HG03135 (cell line): ENCODE results near the gene AKAP13.

Experiments used
- ATAC-seq: cut with Tn5 transposase; IDR thresholded peaks from one replicate; pipeline ENCODE4 v1.9.1; 2021; ENCODE audit warnings: mild to moderate bottlenecking, moderate library complexity; ENCODE audit not compliant: unreplicated experiment

The AKAP13 gene

DNA sequence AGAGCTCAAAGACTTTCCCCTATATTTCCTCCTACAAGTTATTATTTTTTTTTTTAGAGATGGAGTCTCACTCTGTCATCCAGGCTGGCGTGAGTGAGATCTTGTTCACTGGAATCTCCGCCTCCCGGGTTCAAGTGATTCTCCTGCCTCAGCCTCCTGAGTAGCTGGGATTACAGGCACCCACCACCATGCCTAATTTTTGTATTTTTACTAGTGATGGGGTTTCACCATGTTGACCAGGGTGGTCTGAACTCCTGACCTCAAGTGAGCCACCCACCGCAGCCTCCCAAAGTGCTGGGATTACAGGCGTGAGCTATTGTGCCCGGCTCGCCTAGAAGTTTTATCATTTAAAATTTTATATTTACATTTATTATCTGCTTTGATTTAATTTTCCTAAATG is 5.9 kb downstream of the AKAP13 start:
- no peak for ATAC-seq

DNA sequence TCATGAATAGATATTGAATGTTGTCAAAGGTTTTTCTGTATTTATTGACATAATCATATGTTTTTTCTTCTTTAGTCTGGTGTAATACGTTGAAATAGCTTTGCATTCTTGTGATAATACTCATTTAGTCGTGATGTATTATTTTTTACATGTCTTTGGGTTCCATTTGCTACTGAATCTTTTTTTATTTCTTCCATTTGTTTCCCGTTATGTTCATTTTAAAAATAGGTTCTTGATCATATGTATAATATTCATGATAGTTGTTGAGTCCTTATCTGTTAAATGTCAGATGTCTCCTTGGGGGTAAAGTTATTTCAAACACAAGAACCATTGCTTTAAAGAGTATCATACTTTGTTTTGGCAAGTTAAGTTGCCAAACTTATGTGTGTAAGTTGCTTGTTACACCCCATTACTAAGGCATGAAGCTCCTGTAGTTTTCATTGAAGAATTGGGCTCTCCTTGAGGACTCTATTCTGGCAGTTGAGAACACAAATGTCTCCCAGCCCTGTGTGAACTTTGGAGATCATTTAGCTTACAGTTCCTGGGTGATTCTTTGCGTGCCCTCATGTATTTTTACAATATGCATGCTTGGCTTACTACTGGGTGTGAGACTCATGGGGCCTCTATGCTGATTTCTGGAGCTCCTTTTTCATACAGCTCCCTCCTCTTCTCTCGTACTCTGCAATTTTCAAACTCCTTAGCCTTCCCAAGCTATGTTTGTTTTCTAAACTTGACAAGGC is 8.3 kb downstream of the AKAP13 start:
- ATAC-seq: no peak

GRCh38 chr15:85389306-85389650 is 8.9 kb downstream of the AKAP13 start:
- ATAC-seq: no peak

DNA sequence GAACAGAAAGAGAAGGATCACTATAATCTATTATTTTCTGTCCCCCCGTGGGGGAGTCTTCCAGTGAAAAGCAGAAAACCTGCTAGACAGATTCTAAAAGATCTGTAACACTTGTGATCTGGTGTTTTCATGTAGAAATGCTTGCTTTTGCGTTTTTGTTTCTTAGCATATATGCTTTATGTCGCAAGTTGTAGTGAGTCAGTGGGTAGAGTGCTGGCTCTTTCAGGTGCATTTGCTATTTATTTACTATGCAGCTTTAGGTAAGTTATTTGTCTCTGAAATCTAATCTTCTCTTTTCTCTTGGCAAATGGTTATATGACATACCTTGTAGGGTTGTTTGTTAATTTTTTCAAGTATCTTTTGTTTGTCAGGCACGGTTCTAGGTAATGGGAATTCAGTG is 9.4 kb downstream of the AKAP13 start:
- no peak for ATAC-seq

GRCh38 chr15:85393210-85393609 is 12.8 kb downstream of the AKAP13 start:
- no peak for ATAC-seq

- ATAC-seq: no peak
Measured at GRCh38 chr15:85394554-85395333, 14.3 kb downstream of the AKAP13 start.

DNA sequence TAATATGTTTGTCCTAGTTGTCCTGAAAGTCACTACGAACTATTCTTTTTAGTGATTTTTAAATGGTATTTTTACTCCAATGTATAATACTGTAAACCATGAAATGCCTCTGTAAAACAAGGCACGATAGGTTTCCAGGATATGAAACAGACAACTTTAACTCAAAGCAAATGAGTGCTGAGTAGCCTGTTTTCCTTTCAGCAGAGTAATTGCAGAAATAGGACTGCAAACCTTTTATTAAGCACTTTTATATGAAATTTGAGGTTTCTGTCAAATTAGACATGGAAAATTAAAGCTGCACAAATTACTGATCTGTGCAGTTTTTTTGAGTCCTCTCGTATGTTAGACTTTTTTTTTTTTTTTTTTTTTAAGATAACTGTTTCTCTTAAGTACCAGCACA is 16.2 kb downstream of the AKAP13 start:
- no peak for ATAC-seq

GRCh38 chr15:85397151-85397550 is 16.7 kb downstream of the AKAP13 start:
- ATAC-seq: no peak

- no peak for ATAC-seq
Measured at GRCh38 chr15:85397926-85398325, 17.5 kb downstream of the AKAP13 start.

DNA sequence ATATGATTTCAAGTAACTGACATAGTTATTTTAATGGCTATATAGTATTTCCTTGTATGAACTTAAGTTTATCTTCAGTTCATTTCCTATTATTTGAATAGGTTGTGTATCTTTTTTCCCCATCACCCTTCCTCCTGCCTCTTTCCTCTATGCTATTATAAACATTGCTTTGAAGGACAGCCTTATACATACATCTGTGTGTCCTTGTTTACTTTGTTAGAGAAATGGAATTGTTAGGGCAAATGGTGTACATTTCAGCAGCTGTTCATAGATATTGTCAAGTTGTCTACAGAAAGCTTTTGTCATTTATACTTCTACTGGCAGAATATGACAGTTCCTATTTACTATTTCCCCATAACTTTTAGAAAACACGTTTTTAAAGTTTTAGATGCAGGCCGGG is 18.4 kb downstream of the AKAP13 start:
- ATAC-seq: no peak

- no peak for ATAC-seq
Measured at GRCh38 chr15:85399627-85400026, 19.2 kb downstream of the AKAP13 start.

DNA sequence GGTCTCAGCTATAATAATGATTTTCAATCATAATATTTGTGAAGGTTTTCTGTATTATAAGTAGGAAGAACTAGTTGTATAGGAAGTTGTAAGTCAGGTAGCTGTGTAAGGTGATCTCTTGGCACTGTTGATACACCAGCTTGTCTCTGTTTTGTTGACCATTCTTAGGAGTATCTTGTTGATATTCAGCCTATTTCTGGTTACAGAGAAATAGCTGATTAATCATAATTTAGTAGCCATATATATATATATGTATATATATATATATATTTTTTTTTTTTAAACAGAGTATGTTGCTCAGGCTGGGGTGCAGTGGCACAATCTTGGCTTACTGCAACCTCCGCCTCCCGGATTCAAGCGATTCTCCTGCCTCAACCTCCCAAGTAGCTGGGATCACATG is 20.2 kb downstream of the AKAP13 start:
- no peak for ATAC-seq

DNA sequence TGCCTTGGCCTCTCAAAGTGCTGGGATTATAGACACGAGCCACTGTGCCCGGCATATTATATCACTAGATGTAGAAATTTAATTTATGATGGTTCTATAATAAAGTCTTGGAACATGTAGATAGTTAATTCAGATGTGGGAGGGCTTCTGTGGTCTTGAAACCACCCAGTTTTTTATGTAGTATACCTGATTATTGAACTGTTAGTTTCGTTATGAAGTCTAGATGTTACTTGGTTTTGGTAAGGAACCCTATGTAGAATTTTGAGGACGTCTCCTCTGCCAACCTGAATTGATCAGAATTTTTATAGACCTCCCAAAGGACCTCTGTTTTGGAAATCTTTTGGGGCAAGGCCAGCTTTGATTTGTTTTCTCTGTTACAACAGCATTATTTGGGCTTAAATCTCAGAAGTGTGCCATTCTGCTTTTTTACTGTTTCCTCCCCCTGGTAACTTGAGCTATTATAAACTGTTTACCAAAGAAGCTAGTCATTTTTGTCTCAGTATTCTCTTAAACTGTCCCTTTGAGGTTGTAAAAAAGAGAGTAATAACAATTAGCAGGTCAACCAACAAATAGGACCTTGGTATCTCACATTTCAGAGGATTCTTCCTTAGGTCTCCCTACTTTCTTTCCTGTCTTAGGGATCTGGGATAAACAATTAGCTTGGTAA is 20.8 kb downstream of the AKAP13 start:
- peak; percentile 57 for ATAC-seq

- no peak for ATAC-seq
Measured at GRCh38 chr15:85402195-85402881, 21.9 kb downstream of the AKAP13 start.

DNA sequence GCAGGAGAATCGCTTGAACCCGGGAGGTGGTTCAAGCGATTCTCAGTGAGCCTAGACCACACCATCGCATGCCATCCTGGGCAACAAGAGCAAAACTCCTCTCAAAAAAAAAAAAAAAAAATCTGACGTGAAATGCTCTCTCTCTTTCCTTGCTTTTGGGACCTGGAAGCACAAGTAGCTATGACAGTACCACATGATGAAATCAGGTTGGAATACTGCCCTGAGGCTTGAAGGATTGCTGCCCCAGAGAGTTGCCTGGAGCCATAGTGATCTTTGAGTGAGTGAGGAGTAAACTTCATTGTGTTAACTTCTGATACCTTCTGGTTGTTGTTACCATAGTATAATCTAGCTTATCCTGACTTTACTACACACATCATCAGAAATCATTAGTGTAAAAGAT is 23.3 kb downstream of the AKAP13 start:
- no peak for ATAC-seq

DNA sequence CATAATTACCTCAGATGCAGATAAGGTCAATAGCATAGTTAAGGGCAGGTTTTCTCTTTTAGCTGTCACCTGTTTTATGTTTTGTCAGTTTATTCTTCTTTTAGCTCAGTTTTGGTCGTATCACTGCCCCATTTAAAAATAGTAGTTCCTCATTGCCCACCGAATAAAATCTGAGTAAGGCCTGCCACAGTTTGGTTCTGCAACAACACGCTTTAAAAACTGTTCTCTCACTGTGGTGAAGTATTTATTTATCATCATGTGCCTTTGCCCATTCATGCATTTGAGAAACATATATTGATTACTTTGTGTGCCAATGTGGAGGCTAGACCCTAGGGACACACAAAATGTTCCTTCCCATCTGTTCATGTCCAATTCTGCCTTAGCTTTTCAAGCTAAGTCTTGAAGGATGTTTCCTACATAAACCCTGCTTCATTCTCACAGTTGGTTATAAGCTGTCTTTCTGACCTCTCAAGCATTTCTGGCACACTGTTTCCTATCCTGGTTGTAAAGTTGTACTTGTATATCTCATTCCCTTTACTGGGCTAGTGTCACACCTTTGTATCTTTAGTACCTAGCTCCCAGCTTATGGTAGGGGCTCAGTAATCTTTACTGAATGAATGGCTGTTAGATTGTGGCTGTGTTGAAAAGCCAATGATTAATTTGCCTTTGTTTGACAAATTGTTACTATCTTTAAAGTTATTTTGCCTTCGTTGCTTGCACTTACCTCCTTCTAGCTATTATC is 23.9 kb downstream of the AKAP13 start:
- ATAC-seq: no peak

DNA sequence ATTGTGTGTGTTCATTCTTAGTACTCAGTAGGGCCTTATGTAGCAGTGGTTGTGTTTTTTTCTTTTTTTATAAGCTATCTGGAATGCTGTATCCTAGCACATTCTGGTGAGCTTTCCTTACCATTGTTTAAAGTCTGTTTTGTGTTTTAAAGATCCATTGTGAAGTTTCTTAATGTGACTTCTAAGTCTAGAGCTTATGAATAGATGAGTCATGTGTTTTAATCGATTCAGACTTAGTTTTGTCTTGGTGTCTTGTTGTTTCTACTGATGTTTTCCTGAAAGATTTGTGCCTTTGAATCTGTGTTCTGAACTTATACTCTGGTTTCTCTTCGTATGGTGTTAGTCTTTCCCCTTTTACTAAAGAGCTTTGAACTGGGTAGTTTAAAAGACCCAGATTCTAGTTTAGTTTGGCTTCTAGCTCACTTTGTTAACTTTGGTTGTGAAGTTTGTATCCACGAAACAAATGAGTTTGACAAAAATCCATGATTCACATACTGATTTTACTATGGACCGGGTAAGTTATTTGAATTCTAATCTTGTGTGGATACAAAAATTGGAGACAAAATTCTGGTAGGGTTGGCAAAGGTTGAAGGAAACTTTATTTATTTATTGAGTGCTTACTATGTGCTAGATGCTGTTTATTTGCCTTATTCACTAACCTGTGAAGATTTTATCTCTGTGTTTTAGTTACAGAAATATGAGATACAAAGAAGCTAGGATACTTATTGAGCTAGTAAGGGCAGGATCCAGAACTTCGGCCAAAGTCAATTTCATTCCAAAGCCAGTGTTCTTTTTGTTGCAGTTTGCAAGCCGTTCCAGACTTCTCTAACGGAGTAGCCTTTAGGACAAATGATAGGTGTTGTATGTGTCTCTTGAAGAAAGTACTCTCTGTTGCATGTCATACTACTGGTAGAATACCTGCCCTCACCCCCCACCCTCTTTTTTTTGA is 24.8 kb downstream of the AKAP13 start:
- no peak for ATAC-seq

GRCh38 chr15:85406916-85407315 is 26.5 kb downstream of the AKAP13 start:
- ATAC-seq: no peak

DNA sequence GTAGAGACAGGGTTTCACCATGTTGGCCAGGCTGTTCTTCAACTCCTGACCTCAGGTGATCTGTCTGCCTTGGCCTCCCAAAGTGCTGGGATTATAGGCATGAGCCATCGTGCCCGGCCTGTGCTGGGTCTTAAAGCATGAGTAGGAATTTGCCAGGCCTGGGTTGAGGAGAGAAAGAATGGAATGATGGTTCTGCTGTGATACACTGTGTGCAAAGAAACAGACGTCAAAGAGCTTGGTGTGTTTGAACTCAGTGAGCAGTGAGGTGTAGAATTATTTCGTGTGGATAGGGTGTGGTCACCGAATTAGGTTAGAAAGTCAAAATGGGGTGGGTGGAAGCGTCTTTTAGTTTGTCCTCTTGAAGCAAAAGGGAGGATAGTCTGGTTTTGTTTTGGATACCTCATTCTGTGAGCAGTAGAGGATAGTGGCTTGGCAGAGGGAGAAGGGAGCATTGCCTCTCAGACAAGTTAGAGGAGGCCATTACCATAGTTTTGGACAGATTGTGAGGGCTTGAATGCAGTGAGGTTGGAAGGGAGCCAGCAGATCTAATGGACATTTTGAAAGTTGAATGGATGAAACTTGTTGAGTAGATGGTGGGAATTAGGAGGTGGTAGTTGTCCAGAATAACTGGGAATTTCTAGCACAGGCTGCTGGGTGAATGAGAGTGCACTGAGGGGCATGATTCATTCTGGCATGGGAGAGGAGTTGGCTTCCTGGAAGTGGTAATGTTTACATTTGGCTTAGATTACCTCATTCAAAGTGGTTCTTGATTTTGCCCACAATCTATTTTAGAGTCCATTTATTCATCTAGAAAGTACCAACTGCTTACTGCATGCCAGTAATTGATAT is 27.2 kb downstream of the AKAP13 start:
- peak; percentile 36 for ATAC-seq
